GM12878 (cell line): ENCODE data around the gene TMEM252.

ENCODE experiments used
- CTCF ChIP-seq, 3 experiments: IDR thresholded peaks in 2 of 3; conservative IDR thresholded peaks in 1 of 3; 2 replicates each; pipeline ENCODE4 v1.5.1; 2011; ENCODE audit warnings: low read depth in 3 of 3, low read length in 3 of 3, mild to moderate bottlenecking in 3 of 3, control low read depth in 2 of 3, moderate library complexity in 2 of 3, inconsistent platforms in 1 of 3, mixed read lengths in 1 of 3; ENCODE audit not compliant: control insufficient read depth in 2 of 3, insufficient read depth in 1 of 3; ENCODE audit errors: extremely low read depth in 1 of 3
- EGR1 ChIP-seq, 2 experiments: IDR thresholded peaks; 1 replicate in 1 of 2; 2 replicates in 1 of 2; pipeline ENCODE4 v1.6.1; 2011 to 2012; ENCODE audit warnings: low read depth in 2 of 2, low read length in 2 of 2, borderline replicate concordance in 1 of 2, mild to moderate bottlenecking in 1 of 2, moderate library complexity in 1 of 2
- EP300 ChIP-seq, 2 experiments: fragments of 150-350 bp in 1 of 2; IDR thresholded peaks; 2 replicates each; pipeline ENCODE4 v1.6.1; 2011 to 2012; ENCODE audit warnings: low read depth in 2 of 2, low read length in 2 of 2, borderline replicate concordance in 1 of 2, improper control_type of control experiment in 1 of 2, inconsistent platforms in 1 of 2; ENCODE audit not compliant: control insufficient read depth in 1 of 2
- HDGF ChIP-seq: fragments of 450-650 bp; IDR thresholded peaks from 2 replicates; pipeline ENCODE4 v1.6.1; 2016; ENCODE audit warnings: antibody characterized with exemption
- MTA3 ChIP-seq: IDR thresholded peaks from 2 replicates; pipeline ENCODE4 v1.6.1; 2012; ENCODE audit warnings: low read length, inconsistent platforms, borderline replicate concordance
- NFIC ChIP-seq: IDR thresholded peaks from 2 replicates; pipeline ENCODE4 v1.6.1; 2012; ENCODE audit warnings: low read depth, mild to moderate bottlenecking, inconsistent platforms, low read length, moderate library complexity
- POLR2A ChIP-seq: IDR thresholded peaks from 2 replicates; pipeline ENCODE4 v1.6.1; 2011; ENCODE audit warnings: low read depth, mild to moderate bottlenecking, low read length
- RELA ChIP-seq: fragments of 450-650 bp; IDR thresholded peaks from 2 replicates; pipeline ENCODE4 v1.8.0; 2014; ENCODE audit warnings: borderline replicate concordance; ENCODE audit not compliant: partially characterized antibody

DNA sequence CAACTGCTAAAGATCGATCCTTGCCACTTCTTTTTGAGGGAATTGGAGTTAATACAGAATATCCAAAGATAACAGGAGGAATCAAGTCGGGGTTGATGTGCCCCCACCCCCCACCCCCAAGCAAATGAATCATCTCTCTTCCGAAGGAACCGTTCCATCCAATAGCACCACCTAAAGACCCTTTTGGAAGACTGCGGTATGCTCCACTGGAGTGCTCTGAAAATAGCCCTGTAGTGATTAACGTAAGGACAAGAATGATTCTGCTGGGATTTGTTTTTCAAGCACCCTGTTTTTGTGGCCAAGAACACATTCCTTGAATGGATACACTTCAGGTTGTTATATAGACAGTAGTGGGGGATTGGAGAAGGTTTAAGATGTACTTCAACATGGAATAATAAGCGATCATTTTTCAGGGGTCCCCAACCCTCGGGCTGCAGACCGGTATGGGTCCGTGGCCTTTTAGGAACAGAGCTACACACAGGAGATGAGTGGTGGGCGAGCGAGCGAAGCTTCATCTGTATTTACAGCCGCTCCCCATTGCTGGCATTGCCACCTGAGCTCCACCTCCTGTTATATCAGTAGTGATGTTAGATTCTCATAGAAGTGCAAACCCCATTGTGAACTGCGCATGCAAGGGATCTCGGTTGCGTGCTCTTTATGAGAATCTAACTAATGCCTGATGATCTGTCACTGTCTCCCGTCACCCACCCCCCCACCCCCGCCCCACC, 44.5 kb upstream of the TMEM252 start:
- TF ChIP-seq NFIC = no peak
- TF ChIP-seq EP300 (IDR thresholded peaks at IDR 0.05; ENCODE audit: borderline replicate concordance in 1 of 2, control insufficient read depth in 1 of 2, low read depth in 2 of 2, low read length in 2 of 2) = no peak
- no peak for TF ChIP-seq RELA
- TF ChIP-seq CTCF (IDR thresholded peaks at IDR 0.05 in 2 of 3, conservative IDR thresholded peaks at IDR 0.05 in 1 of 3; ENCODE audit: control insufficient read depth in 2 of 3, extremely low read depth in 1 of 3, insufficient read depth in 1 of 3, low read depth in 3 of 3, low read length in 3 of 3) = no peak
- TF ChIP-seq EGR1 (IDR thresholded peaks at IDR 0.05; ENCODE audit: borderline replicate concordance in 1 of 2, low read depth in 2 of 2, low read length in 2 of 2) = no peak
- no peak for TF ChIP-seq POLR2A
- TF ChIP-seq HDGF = no peak
- no peak for TF ChIP-seq MTA3
